ENCODE data around the gene LRRFIP1. TPM values are rescaled to one million over a fixed set of nuclear protein-coding genes. Genes with fewer than 3 reads are reported as not detected.

The LRRFIP1 gene
- total RNA-seq, 4 donors from 2014 or later = 84.9 to 152 (median 120) TPM

DNA sequence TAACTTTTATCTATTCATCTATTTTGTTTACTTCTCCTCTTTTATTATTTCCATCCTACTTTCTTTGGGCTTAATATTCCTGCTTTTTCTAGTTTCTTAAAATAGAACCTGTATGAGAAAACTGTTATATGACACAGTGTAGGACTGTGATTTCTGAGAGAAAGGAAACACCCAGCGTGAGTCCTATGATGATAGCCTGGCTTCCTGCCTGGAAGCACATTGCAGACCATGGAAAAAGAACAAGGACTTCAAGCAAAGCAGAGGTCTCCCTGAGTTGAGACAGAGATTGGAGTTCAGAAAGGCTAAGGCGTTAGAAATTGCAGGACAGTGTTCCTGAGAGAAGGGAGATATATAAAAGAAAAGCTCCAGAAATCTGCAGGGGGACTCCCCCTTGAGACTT is 178.9 kb downstream of the LRRFIP1 start:
- 63 to 76% methylated on average over 2 of the region's 2 CpGs for WGBS, 2 donors

DNA sequence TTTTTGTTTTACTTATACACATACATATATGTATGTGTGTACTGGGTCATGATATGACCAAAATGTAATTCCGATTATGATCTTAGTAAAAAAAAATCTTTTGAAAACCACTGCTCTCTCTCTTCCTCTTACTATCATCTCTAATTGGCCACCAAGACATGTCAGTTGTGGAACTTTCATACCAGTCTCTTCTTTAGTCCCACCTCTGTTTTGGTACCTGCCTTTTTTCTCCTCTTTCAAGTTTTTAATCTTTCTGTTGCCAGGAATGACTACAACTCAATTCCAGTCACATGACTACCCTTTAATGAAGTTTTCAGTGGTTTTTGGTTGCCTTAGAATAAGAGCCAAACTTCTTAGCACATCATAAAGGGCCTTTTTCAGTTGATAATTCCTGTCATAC is 188.2 kb downstream of the LRRFIP1 start:
- intact Hi-C loops (cut with DNase I) = no loop called here
- WGBS, 2 donors = 69 to 71% methylated on average over 1 of the region's 1 CpG
- H3K9me3 ChIP-seq = no peaks in the 10 kb centered on the region
- H3K4me3 ChIP-seq = no peak overlapping the region
- H3K4me1 ChIP-seq = no peaks in the 10 kb centered on the region
- H3K36me3 ChIP-seq = no peaks in the 10 kb centered on the region
- no peak for TF ChIP-seq POLR2A (IDR thresholded peaks at IDR 0.05)
- TF ChIP-seq, protein P1, sequence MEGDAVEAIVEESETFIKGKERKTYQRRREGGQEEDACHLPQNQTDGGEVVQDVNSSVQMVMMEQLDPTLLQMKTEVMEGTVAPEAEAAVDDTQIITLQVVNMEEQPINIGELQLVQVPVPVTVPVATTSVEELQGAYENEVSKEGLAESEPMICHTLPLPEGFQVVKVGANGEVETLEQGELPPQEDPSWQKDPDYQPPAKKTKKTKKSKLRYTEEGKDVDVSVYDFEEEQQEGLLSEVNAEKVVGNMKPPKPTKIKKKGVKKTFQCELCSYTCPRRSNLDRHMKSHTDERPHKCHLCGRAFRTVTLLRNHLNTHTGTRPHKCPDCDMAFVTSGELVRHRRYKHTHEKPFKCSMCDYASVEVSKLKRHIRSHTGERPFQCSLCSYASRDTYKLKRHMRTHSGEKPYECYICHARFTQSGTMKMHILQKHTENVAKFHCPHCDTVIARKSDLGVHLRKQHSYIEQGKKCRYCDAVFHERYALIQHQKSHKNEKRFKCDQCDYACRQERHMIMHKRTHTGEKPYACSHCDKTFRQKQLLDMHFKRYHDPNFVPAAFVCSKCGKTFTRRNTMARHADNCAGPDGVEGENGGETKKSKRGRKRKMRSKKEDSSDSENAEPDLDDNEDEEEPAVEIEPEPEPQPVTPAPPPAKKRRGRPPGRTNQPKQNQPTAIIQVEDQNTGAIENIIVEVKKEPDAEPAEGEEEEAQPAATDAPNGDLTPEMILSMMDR (IDR thresholded peaks at IDR 0.05) = no peak
- DNase-seq = no peak
- H3K27ac ChIP-seq = no peak overlapping the region
- H3K27me3 ChIP-seq = no peaks in the 10 kb centered on the region

More for the DNA sequence above, 178.9 kb downstream of the LRRFIP1 start:
- Histone ChIP-seq H3K4me1 (no peaks in the 10 kb centered on the region), H3K4me3 (no peak overlapping the region), H3K9me3 (no peaks in the 10 kb centered on the region), H3K27me3 (no peaks in the 10 kb centered on the region), H3K36me3 (no peaks in the 10 kb centered on the region), H3K27ac (no peak overlapping the region)
- DNase-seq = no peak
- no peak for TF ChIP-seq POLR2A (IDR thresholded peaks at IDR 0.05)
- TF ChIP-seq, protein P1 (IDR thresholded peaks at IDR 0.05) = no peak
- intact Hi-C loops (cut with DNase I) = no loop called here

DNA sequence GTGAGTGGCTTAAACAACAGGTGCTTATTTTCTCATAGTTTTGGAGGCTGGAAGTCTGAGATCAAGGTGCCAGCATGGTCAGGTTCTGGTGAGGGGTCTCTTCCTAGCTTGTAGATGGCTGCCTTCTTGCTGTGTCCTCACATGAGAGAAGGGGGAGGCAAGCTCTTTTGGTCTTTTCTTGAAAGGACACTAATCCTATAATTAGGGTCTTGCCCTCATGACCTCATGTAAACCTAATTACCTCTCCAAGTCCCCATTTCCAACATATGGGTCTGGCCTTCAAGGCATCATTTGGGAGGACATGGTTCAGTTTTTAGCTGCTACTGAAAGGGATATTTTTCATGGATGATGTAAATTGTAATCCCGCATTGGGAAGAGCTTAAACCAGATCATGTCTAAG is 189.1 kb downstream of the LRRFIP1 start:
- Histone ChIP-seq H3K4me1 (no peaks in the 10 kb centered on the region), H3K4me3 (no peak overlapping the region), H3K9me3 (no peaks in the 10 kb centered on the region), H3K36me3 (no peaks in the 10 kb centered on the region), H3K27ac (no peak overlapping the region), H3K27me3 (no peaks in the 10 kb centered on the region)
- intact Hi-C loops (cut with DNase I) = no loop called here
- DNase-seq = no peak
- WGBS, 2 donors = 88 to 92% methylated on average over 1 of the region's 1 CpG
- TF ChIP-seq POLR2A (IDR thresholded peaks at IDR 0.05) = no peak
- TF ChIP-seq, protein P1 (IDR thresholded peaks at IDR 0.05) = no peak

DNA sequence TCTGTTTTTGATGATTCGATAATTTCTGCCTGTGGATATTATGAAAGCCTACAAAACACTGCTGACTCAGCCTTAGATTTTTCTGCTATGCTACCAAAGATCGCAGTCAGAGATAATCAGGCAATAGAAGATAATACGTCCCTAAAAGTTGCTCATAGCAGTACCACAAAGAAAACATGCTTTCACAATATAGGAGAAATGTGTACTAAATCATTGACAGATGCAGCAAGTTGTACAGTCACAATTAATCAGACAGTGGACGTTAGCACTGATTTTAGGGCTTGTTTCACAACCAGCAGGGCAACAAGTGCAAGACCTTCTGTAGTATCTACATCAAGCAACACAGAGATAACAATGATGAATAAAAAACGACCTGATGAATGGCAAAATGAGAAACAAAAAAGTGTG is 190.7 kb downstream of the LRRFIP1 start:
- H3K4me1 ChIP-seq = no peaks in the 10 kb centered on the region
- H3K27ac ChIP-seq = no peak overlapping the region
- no peaks in the 10 kb centered on the region for H3K36me3 ChIP-seq
- 33 to 43% methylated on average over 5 of the region's 5 CpGs for WGBS, 2 donors
- no peaks in the 10 kb centered on the region for H3K27me3 ChIP-seq
- no peaks in the 10 kb centered on the region for H3K9me3 ChIP-seq
- TF ChIP-seq POLR2A (IDR thresholded peaks at IDR 0.05) = no peak
- TF ChIP-seq, protein P1 (IDR thresholded peaks at IDR 0.05) = no peak
- no peak overlapping the region for H3K4me3 ChIP-seq
- intact Hi-C loops (cut with DNase I) = no loop called here
- DNase-seq = no peak

DNA sequence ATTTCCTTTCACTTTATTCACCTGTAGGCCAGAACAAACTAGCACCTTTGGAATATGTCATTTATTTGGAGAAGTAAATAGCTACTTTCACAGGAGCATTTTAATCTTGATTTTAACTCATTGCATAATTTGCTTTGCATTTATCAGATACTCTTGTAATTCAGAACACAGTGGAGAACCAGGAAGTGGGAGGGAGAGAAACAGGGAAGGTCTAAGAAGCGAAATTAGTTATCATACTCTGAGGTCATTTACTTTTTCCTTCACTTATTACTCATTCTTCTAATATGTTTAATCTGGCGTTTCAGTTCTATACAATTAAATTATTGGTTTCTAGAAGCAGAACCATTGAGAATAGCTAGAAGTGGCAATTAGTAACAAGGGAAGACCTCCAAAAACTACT is 191.8 kb downstream of the LRRFIP1 start:
- intact Hi-C loops (cut with DNase I) = no loop called here
- Histone ChIP-seq H3K36me3 (no peaks in the 10 kb centered on the region), H3K27me3 (no peaks in the 10 kb centered on the region), H3K4me3 (no peak overlapping the region), H3K9me3 (no peaks in the 10 kb centered on the region), H3K4me1 (no peaks in the 10 kb centered on the region), H3K27ac (no peak overlapping the region)
- DNase-seq = no peak
- 52 to 64% methylated on average over 2 of the region's 2 CpGs for WGBS, 2 donors
- TF ChIP-seq POLR2A (IDR thresholded peaks at IDR 0.05) = no peak
- TF ChIP-seq, protein P1 (IDR thresholded peaks at IDR 0.05) = no peak

Data from esophagus squamous epithelium (tissue), 5 donors.